BJ (cell line): Measurements from ENCODE around the gene BEST2. TPM values are rescaled to one million over a fixed set of nuclear protein-coding genes. Genes with fewer than 3 reads are reported as not detected.
A peak's percentile ranks its signal among the peaks of the same experiment; 100 is the strongest.

ENCODE experiments used
- CTCF ChIA-PET: fragments of 350-600 bp; formaldehyde crosslinking; extraction: SDS; loops from one replicate; lab custom pipeline; 2021; ENCODE audit warnings: antibody characterized with exemption, inconsistent platforms; lab: Yijun Ruan, JAX
- POLR2A ChIA-PET: fragments of 300-600 bp; sonication (Branson Sonifier 250); formaldehyde crosslinking; extraction: SDS; loops from one replicate; lab custom pipeline; 2021; ENCODE audit warnings: antibody characterized with exemption; lab: Charles Lee
- DNase-seq: peaks from one replicate; pipeline ENCODE4 v3.0.0-alpha.2; 2011; ENCODE audit warnings: low read depth
- H3K27me3 ChIP-seq: 2 replicates; pipeline ENCODE4 v1.6.0; 2011; ENCODE audit warnings: low read length; ENCODE audit not compliant: control insufficient read depth, insufficient read depth
- H3K36me3 ChIP-seq: 2 replicates; pipeline ENCODE4 v1.5.1; 2011; ENCODE audit warnings: low read length; ENCODE audit not compliant: control insufficient read depth, insufficient read depth
- H3K4me3 ChIP-seq: 2 replicates; pipeline ENCODE4 v1.5.1; 2011; ENCODE audit warnings: low read depth, mild to moderate bottlenecking, control low read depth, low read length
- CTCF ChIP-seq: IDR thresholded peaks from 2 replicates; pipeline ENCODE4 v1.5.1; 2011; ENCODE audit warnings: low read depth, mild to moderate bottlenecking, control low read depth, inconsistent platforms, low read length, moderate library complexity; ENCODE audit not compliant: insufficient read depth
- polyA plus RNA-seq: library from polyadenylated mRNA; depleted of rRNA; stranded (reverse); fragments of >200 nt; gene quantifications from 2 replicates; pipeline ENCODE4 v1.2.3, GENCODE V29; 2011; rRNA removed
- small RNA-seq: library from RNA; depleted of rRNA; stranded (forward); fragments of <200 nt; gene quantifications from one replicate; pipeline ENCODE3, GENCODE V24; 2012; ENCODE audit warnings: low replicate concordance, low read depth; ENCODE audit not compliant: insufficient read length

Gene BEST2
- polyA plus RNA-seq, 1 experiment: not detected

- Histone ChIP-seq H3K4me3 (peak within 1 kb of the TSS; percentile 70), H3K27me3 (no peaks in the 10 kb centered on the region), H3K36me3 (peaks cover 2% of the 10 kb centered on the region; the same call in 1 of the 2 replicates)
- no peak for DNase-seq
- CTCF ChIA-PET: interaction anchor here (0.6 to 17.9 kb wide), 7 partner anchors 9 to 195 kb away, joined by 3 to 874 read pairs (median 7); partner anchors contain the start of gene HOOK2
- TF ChIP-seq CTCF: peak; percentile 9; the same call in 1 of the 2 replicates
- POLR2A ChIA-PET: interaction anchor here (0.6 kb wide), 1 partner anchor 346 kb away, joined by 3 read pairs; no protein-coding TSS in a partner anchor
These were observed 54.9 kb downstream of the BEST2 start, which contains the start of gene RNASEH2A for GRCh38 chr19:12806242-12807081. TSS of gene RNASEH2A (plus strand) at chr19:12806584. CDS start at chr19:12806674, 90 bp downstream.

Small RNA genes within 50 kb of the gene (small RNA-seq; reads per million reads assigned to genes)
- gene MIR5684 (not detected), gene SNORD41 (not detected)

Other genes with a start within 250 kb of the BEST2 start
- 1.4 and 2.9 TPM in 2 replicates for gene ZNF564, start 200.3 kb upstream of the BEST2 start, polyA plus RNA-seq
- 1.6 and 3.7 TPM in 2 replicates for gene ZNF490, start 141.0 kb upstream of the BEST2 start, polyA plus RNA-seq
- gene ZNF791, start 140.9 kb upstream of the BEST2 start, polyA plus RNA-seq: 7.7 and 10.5 TPM in 2 replicates
- 31.7 and 66.9 TPM in 2 replicates for gene MAN2B1, start 85.0 kb upstream of the BEST2 start, polyA plus RNA-seq
- 6.1 and 9.3 TPM in 2 replicates for gene WDR83, start 85.0 kb upstream of the BEST2 start, polyA plus RNA-seq
- 64.7 and 92.2 TPM in 2 replicates for gene DHPS, start 69.9 kb upstream of the BEST2 start, polyA plus RNA-seq
- not detected in 2 replicates for gene GNG14, start 63.8 kb upstream of the BEST2 start, polyA plus RNA-seq
- 7.7 and 13.6 TPM in 2 replicates for gene FBXW9, start 55.2 kb upstream of the BEST2 start, polyA plus RNA-seq
- 49.6 and 77.3 TPM in 2 replicates for gene TNPO2, start 27.9 kb upstream of the BEST2 start, polyA plus RNA-seq
- gene TRIR, start 17.1 kb upstream of the BEST2 start, polyA plus RNA-seq: 161 and 181 TPM in 2 replicates
- gene GET3, start 14.3 kb upstream of the BEST2 start, polyA plus RNA-seq: 163 and 250 TPM in 2 replicates
- 6.3 and 10.4 TPM in 2 replicates for gene HOOK2, start 23.8 kb downstream of the BEST2 start, polyA plus RNA-seq
- 36.8 and 49.4 TPM in 2 replicates for gene JUNB, start 39.7 kb downstream of the BEST2 start, polyA plus RNA-seq
- gene PRDX2, start 50.0 kb downstream of the BEST2 start, polyA plus RNA-seq: 165 and 267 TPM in 2 replicates
- 0.75 and 2.6 TPM in 2 replicates for gene THSD8, start 50.3 kb downstream of the BEST2 start, polyA plus RNA-seq
- gene RNASEH2A, start 54.8 kb downstream of the BEST2 start, polyA plus RNA-seq: 19.9 and 30.3 TPM in 2 replicates
- gene RTBDN, start 82.8 kb downstream of the BEST2 start, polyA plus RNA-seq: 0.31 TPM in 1 of 2 replicates, not detected in the other
- gene MAST1, start 86.7 kb downstream of the BEST2 start, polyA plus RNA-seq: 0.25 TPM in 1 of 2 replicates, not detected in the other
- 39.1 and 68.8 TPM in 2 replicates for gene DNASE2, start 129.7 kb downstream of the BEST2 start, polyA plus RNA-seq
- not detected in 2 replicates for gene KLF1, start 135.4 kb downstream of the BEST2 start, polyA plus RNA-seq
- 11.5 and 20.9 TPM in 2 replicates for gene GCDH, start 139.4 kb downstream of the BEST2 start, polyA plus RNA-seq
- 0.29 and 0.43 TPM in 2 replicates for gene SYCE2, start 167.5 kb downstream of the BEST2 start, polyA plus RNA-seq
- gene FARSA, start 181.9 kb downstream of the BEST2 start, polyA plus RNA-seq: 15.5 and 33.6 TPM in 2 replicates
- 1,647 and 1,829 TPM in 2 replicates for gene CALR, start 186.8 kb downstream of the BEST2 start, polyA plus RNA-seq
- 49.2 and 75.1 TPM in 2 replicates for gene RAD23A, start 194.1 kb downstream of the BEST2 start, polyA plus RNA-seq
- 45.0 and 45.5 TPM in 2 replicates for gene GADD45GIP1, start 205.4 kb downstream of the BEST2 start, polyA plus RNA-seq
- not detected in 2 replicates for gene DAND5, start 217.8 kb downstream of the BEST2 start, polyA plus RNA-seq
- 12.8 and 29.4 TPM in 2 replicates for gene NFIX, start 243.7 kb downstream of the BEST2 start, polyA plus RNA-seq